CD4-positive, CD25-positive, alpha-beta regulatory T cell (primary cell): ENCODE measurements around the gene CLTCL1. TPM values are rescaled to one million over a fixed set of nuclear protein-coding genes. Genes with fewer than 3 reads are reported as not detected.
A peak's percentile ranks its signal among the peaks of the same experiment; 100 is the strongest.

Experiments used
- ATAC-seq, 2 donors: fragments of 150-1000 bp; cut with Tn5 transposase; one replicate each; pipeline ENCODE4 v1.10.0; 2021; ENCODE audit warnings: low read depth in 2 of 2, moderate number of reproducible peaks in 2 of 2, moderate library complexity in 1 of 2
- DNase-seq, 3 donors: peaks; one replicate each; pipeline versions ENCODE4 v3.0.0 to v3.0.0-alpha.2; 2012 to 2022; ENCODE audit warnings: mixed read lengths in 1 of 3
- H3K27ac ChIP-seq: one replicate; pipeline ENCODE4 v1.7.0; 2013; ENCODE audit warnings: mild to moderate bottlenecking, low read length; ENCODE audit not compliant: insufficient read depth, poor library complexity, severe bottlenecking
- H3K27me3 ChIP-seq: one replicate; pipeline ENCODE4 v1.7.0; 2013; ENCODE audit warnings: low read length; ENCODE audit not compliant: control insufficient read depth, insufficient read depth
- H3K36me3 ChIP-seq: one replicate; pipeline ENCODE4 v1.7.0; 2013; ENCODE audit warnings: mild to moderate bottlenecking, low read length, moderate library complexity; ENCODE audit not compliant: control insufficient read depth, insufficient read depth
- H3K4me1 ChIP-seq: 2 replicates; pipeline ENCODE4 v1.7.0; 2013; ENCODE audit warnings: mild to moderate bottlenecking, low read length; ENCODE audit not compliant: insufficient read depth, control insufficient read depth, poor library complexity, severe bottlenecking
- H3K4me3 ChIP-seq: one replicate; pipeline ENCODE4 v1.7.0; 2013; ENCODE audit warnings: low read depth, mild to moderate bottlenecking, low read length, moderate library complexity
- H3K9me3 ChIP-seq, 2 experiments: 1 replicate in 1 of 2; 2 replicates in 1 of 2; pipeline ENCODE4 v1.7.0; 2013; ENCODE audit warnings: low read length in 2 of 2, mild to moderate bottlenecking in 1 of 2, moderate library complexity in 1 of 2; ENCODE audit not compliant: control insufficient read depth in 2 of 2
- H3K27ac Mint-ChIP-seq, 3 donors: one replicate each; pipeline ENCODE4 v1.8.0; 2020 to 2022; ENCODE audit warnings: mild to moderate bottlenecking in 3 of 3, mixed read lengths in 3 of 3, moderate library complexity in 2 of 3
- H3K27me3 Mint-ChIP-seq: one replicate; pipeline ENCODE4 v1.8.0; 2022; ENCODE audit warnings: mild to moderate bottlenecking, mixed read lengths
- H3K36me3 Mint-ChIP-seq: one replicate; pipeline ENCODE4 v1.8.0; 2020; ENCODE audit warnings: mixed read lengths
- H3K4me1 Mint-ChIP-seq, 4 donors: one replicate each; pipeline ENCODE4 v1.8.0; 2020 to 2022; ENCODE audit warnings: mixed read lengths in 4 of 4, mild to moderate bottlenecking in 1 of 4
- H3K4me3 Mint-ChIP-seq, 4 donors: one replicate each; pipeline ENCODE4 v1.8.0; 2020 to 2022; ENCODE audit warnings: mild to moderate bottlenecking in 4 of 4, mixed read lengths in 4 of 4, moderate library complexity in 3 of 4
- H3K9me3 Mint-ChIP-seq, 7 donors: one replicate each; pipeline ENCODE4 v1.8.0; 2020 to 2022; ENCODE audit warnings: mixed read lengths in 7 of 7, mild to moderate bottlenecking in 3 of 7, moderate library complexity in 2 of 7
- polyA plus RNA-seq, 4 donors: library from polyadenylated mRNA; unstranded; fragments of 300-500 nt; fragmentation: Illumina TruSeq; gene quantifications; one replicate each; pipeline ENCODE4 v1.2.3, GENCODE V29; 2021
- total RNA-seq: library from RNA; stranded (reverse); gene quantifications from one replicate; pipeline ENCODE4 v1.2.3, GENCODE V29; 2022

The CLTCL1 gene
- total and polyA plus RNA-seq, 5 donors from 2014 or later = 0.20 to 0.55 (median 0.34) TPM

DNA sequence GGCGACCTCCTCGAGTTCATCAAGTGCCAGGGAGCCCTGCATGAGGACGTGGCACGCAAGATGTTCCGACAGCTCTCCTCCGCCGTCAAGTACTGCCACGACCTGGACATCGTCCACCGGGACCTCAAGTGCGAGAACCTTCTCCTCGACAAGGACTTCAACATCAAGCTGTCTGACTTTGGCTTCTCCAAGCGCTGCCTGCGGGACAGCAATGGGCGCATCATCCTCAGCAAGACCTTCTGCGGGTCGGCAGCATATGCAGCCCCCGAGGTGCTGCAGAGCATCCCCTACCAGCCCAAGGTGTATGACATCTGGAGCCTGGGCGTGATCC lies 159.9 kb downstream of the CLTCL1 start:
- Mint-ChIP-seq H3K27ac (no peak overlapping the region), H3K27me3 (no peaks in the 10 kb centered on the region), H3K36me3 (peaks cover 17% of the 10 kb centered on the region), H3K4me3 (no peak overlapping the region), H3K9me3 (no peaks in the 10 kb centered on the region), H3K4me1 (no peaks in the 10 kb centered on the region)
- H3K4me3 ChIP-seq = no peak overlapping the region
- ATAC-seq = no peak
- H3K27me3 ChIP-seq = no peaks in the 10 kb centered on the region
- H3K4me1 ChIP-seq = no peaks in the 10 kb centered on the region
- H3K36me3 ChIP-seq = peaks cover 40% of the 10 kb centered on the region
- H3K9me3 ChIP-seq = no peaks in the 10 kb centered on the region
- no peak for DNase-seq
- no peak overlapping the region for H3K27ac ChIP-seq

DNA sequence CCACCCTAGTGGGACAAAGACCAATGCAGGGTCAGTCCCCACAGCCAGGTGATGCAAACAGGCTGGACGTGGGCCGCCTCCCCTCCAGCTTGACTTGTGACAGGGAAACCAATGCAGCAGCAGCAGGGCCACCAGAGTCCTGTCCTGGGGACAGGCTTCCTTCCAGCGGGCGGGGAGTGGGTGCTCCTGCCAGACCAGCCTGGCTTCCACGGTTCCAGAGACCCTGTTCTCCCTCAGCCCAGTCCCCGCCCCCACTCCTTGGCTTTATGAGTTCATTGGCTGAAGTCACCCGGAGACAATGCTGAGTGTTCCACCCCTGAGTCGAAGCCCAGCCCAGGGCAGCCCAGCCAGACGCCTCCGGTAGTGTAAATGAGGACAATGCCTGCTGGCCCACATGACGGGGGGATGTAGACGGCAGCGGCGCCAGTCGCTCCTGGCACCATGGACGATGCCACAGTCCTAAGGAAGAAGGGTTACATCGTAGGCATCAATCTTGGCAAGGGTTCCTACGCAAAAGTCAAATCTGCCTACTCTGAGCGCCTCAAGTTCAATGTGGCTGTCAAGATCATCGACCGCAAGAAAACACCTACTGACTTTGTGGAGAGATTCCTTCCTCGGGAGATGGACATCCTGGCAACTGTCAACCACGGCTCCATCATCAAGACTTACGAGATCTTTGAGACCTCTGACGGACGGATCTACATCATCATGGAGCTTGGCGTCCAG lies 160.4 kb downstream of the CLTCL1 start, which contains the start of gene TSSK2:
Gene TSSK2 (plus strand): TSS at position 350 of the 726 bp plus-strand sequence. CDS start 92 bp downstream, at position 442.
- no peaks in the 10 kb centered on the region for H3K4me1 ChIP-seq
- H3K9me3 ChIP-seq = no peaks in the 10 kb centered on the region
- Mint-ChIP-seq H3K27ac (no peak within 1 kb of the TSS), H3K4me1 (no peaks in the 10 kb centered on the region), H3K4me3 (no peak within 1 kb of the TSS), H3K27me3 (no peaks in the 10 kb centered on the region), H3K36me3 (peaks cover 12% of the 10 kb centered on the region), H3K9me3 (no peaks in the 10 kb centered on the region)
- H3K27me3 ChIP-seq = no peaks in the 10 kb centered on the region
- H3K36me3 ChIP-seq = peaks cover 34% of the 10 kb centered on the region
- H3K4me3 ChIP-seq = no peak within 1 kb of the TSS
- no peak for DNase-seq
- no peak within 1 kb of the TSS for H3K27ac ChIP-seq
- no peak for ATAC-seq

DNA sequence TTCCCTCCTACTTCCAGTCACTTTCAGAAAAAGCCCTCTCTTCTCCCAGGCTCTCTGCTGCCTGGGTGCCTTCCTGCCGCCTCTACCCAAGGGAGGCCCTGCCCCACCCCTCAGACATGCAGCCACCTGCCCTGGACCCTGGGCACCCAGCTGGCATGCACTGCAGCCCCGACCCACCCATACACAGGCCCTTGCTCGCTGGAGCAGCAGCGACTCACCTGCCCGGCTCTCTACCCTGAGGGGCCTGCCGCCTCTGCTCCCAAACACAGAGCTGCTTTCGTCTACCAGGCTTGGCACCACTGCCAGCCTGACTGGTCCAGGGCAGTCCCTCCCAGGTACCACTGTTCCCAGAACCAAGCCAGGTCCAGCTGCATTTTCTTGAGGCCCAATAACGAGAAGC lies 161.6 kb downstream of the CLTCL1 start:
- ATAC-seq (no peak), DNase-seq (no peak)
- no peak overlapping the region for H3K27ac ChIP-seq
- no peaks in the 10 kb centered on the region for H3K4me1 ChIP-seq
- Mint-ChIP-seq H3K27me3 (no peaks in the 10 kb centered on the region), H3K4me3 (no peak overlapping the region), H3K27ac (peak overlapping the region in 1 of 3 donors; percentile 32), H3K4me1 (no peaks in the 10 kb centered on the region), H3K9me3 (no peaks in the 10 kb centered on the region), H3K36me3 (peaks cover 4% of the 10 kb centered on the region)
- H3K4me3 ChIP-seq = no peak overlapping the region
- peaks cover 26% of the 10 kb centered on the region for H3K36me3 ChIP-seq
- no peaks in the 10 kb centered on the region for H3K9me3 ChIP-seq
- H3K27me3 ChIP-seq = no peaks in the 10 kb centered on the region

Other genes starting within 250 kb of the CLTCL1 start
- 58.4 TPM for gene DGCR2, start 169.3 kb downstream of the CLTCL1 start, total RNA-seq
- gene DGCR2, start 169.3 kb downstream of the CLTCL1 start, polyA plus RNA-seq = 10 to 100 TPM; 51.8 to 75.2 (median 57.2) TPM
- gene TSSK2, start 160.4 kb downstream of the CLTCL1 start, total RNA-seq = not detected
- not detected for gene TSSK2, start 160.4 kb downstream of the CLTCL1 start, polyA plus RNA-seq
- 47.3 TPM for gene ESS2, start 147.1 kb downstream of the CLTCL1 start, total RNA-seq
- gene ESS2, start 147.1 kb downstream of the CLTCL1 start, polyA plus RNA-seq = 10 to 100 TPM in 3 of 4 donors, 1 to 10 TPM in 1; 10.0 to 12.5 (median 11.2) TPM
- gene GSC2, start 141.4 kb downstream of the CLTCL1 start, total RNA-seq = not detected
- not detected for gene GSC2, start 141.4 kb downstream of the CLTCL1 start, polyA plus RNA-seq
- 27.6 TPM for gene SLC25A1, start 113.0 kb downstream of the CLTCL1 start, total RNA-seq
- gene SLC25A1, start 113.0 kb downstream of the CLTCL1 start, polyA plus RNA-seq = 10 to 100 TPM; 38.9 to 62.9 (median 52.6) TPM
- gene HIRA, start 140.0 kb upstream of the CLTCL1 start, total RNA-seq = 30.2 TPM
- 1 to 10 TPM; 1.4 to 6.2 (median 2.6) TPM for gene HIRA, start 140.0 kb upstream of the CLTCL1 start, polyA plus RNA-seq
- gene MRPL40, start 140.8 kb upstream of the CLTCL1 start, total RNA-seq = 12.1 TPM
- 10 to 100 TPM; 59.5 to 75.5 (median 60.9) TPM for gene MRPL40, start 140.8 kb upstream of the CLTCL1 start, polyA plus RNA-seq
- gene C22orf39, start 156.0 kb upstream of the CLTCL1 start, total RNA-seq = 37.2 TPM
- 10 to 100 TPM; 45.7 to 73.0 (median 62.7) TPM for gene C22orf39, start 156.0 kb upstream of the CLTCL1 start, polyA plus RNA-seq
- 97.7 TPM for gene UFD1, start 187.5 kb upstream of the CLTCL1 start, total RNA-seq
- 100 to 1,000 TPM; 113 to 146 (median 127) TPM for gene UFD1, start 187.5 kb upstream of the CLTCL1 start, polyA plus RNA-seq
- 2.7 TPM for gene CDC45, start 188.2 kb upstream of the CLTCL1 start, total RNA-seq
- 1 to 10 TPM in 3 of 4 donors, under 1 TPM in 1; 0.56 to 3.4 (median 1.9) TPM for gene CDC45, start 188.2 kb upstream of the CLTCL1 start, polyA plus RNA-seq
- gene CLDN5, start 232.7 kb upstream of the CLTCL1 start, total RNA-seq = 1.7 TPM
- 1 to 10 TPM in 3 of 4 donors, under 1 TPM in 1; 0.84 to 2.3 (median 1.7) TPM for gene CLDN5, start 232.7 kb upstream of the CLTCL1 start, polyA plus RNA-seq